NT2/D1 (cell line): Measurements from ENCODE around the gene TMEM91.

ENCODE experiments used
- SUZ12 ChIP-seq: IDR thresholded peaks from 2 replicates; pipeline ENCODE4 v1.6.1; 2011; ENCODE audit not compliant: insufficient read length, insufficient read depth; ENCODE audit errors: extremely low read depth
- YY1 ChIP-seq: IDR thresholded peaks from 2 replicates; pipeline ENCODE4 v1.6.1; 2011; ENCODE audit not compliant: insufficient read length, insufficient read depth
- ZNF274 ChIP-seq: IDR thresholded peaks from 2 replicates; pipeline ENCODE4 v1.6.1; 2011; ENCODE audit warnings: mild to moderate bottlenecking, low read depth, low read length

- TF ChIP-seq SUZ12 (no peak), YY1 (no peak), ZNF274 (no peak)
Measured at GRCh38 chr19:41413947-41414346, 37.6 kb downstream of the TMEM91 start.
